ENCODE data around the gene DMD. TPM values are rescaled to one million over a fixed set of nuclear protein-coding genes. Genes with fewer than 3 reads are reported as not detected.

DMD gene
- total RNA-seq, 1 experiment from 2014 or later, result 25.3 TPM

GRCh38 chrX:31213941-31214340 is 1997.4 kb downstream of the DMD start:
- ChIA-PET CTCF (no interaction called here), POLR2A (ENCODE audit: unreplicated experiment) (no interaction called here)
- Histone ChIP-seq H3K4me3 (no peak overlapping the region), H2AFZ (no peak overlapping the region), H4K20me1 (ENCODE audit: insufficient read depth) (no peaks in the 10 kb centered on the region), H3K36me3 (ENCODE audit: low read depth) (no peaks in the 10 kb centered on the region), H3K79me2 (ENCODE audit: low read depth) (no peaks in the 10 kb centered on the region), H3K9me3 (ENCODE audit: insufficient read depth, low read depth) (no peaks in the 10 kb centered on the region), H3K4me1 (replicated peaks; ENCODE audit: insufficient read depth) (peaks cover 6% of the 10 kb centered on the region; the same call in 1 of the 2 replicates), H3K4me2 (no peak overlapping the region), H3K27me3 (ENCODE audit: insufficient read depth, low read depth) (no peaks in the 10 kb centered on the region), H3F3A (ENCODE audit: insufficient read depth, low read depth) (no peaks in the 10 kb centered on the region), H3K9me2 (ENCODE audit: insufficient read depth) (no peaks in the 10 kb centered on the region), H3K27ac (no peak overlapping the region)
- intact Hi-C loops (cut with micrococcal nuclease; ENCODE audit: unreplicated experiment), result no loop called here
- DNase-seq, result no peak
- TF ChIP-seq, protein P1, sequence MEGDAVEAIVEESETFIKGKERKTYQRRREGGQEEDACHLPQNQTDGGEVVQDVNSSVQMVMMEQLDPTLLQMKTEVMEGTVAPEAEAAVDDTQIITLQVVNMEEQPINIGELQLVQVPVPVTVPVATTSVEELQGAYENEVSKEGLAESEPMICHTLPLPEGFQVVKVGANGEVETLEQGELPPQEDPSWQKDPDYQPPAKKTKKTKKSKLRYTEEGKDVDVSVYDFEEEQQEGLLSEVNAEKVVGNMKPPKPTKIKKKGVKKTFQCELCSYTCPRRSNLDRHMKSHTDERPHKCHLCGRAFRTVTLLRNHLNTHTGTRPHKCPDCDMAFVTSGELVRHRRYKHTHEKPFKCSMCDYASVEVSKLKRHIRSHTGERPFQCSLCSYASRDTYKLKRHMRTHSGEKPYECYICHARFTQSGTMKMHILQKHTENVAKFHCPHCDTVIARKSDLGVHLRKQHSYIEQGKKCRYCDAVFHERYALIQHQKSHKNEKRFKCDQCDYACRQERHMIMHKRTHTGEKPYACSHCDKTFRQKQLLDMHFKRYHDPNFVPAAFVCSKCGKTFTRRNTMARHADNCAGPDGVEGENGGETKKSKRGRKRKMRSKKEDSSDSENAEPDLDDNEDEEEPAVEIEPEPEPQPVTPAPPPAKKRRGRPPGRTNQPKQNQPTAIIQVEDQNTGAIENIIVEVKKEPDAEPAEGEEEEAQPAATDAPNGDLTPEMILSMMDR (conservative IDR thresholded peaks at IDR 0.05), result peak; percentile 68
- TF ChIP-seq EZH2 (IDR thresholded peaks at IDR 0.05; ENCODE audit: low read depth), result no peak
- BruUV-seq (replicated peaks), result no TSS peak

GRCh38 chrX:31212856-31213748 is 1998.2 kb downstream of the DMD start:
- Histone ChIP-seq H4K20me1 (ENCODE audit: insufficient read depth) (no peaks in the 10 kb centered on the region), H3F3A (ENCODE audit: insufficient read depth, low read depth) (no peaks in the 10 kb centered on the region), H3K79me2 (ENCODE audit: low read depth) (no peaks in the 10 kb centered on the region), H3K9me3 (ENCODE audit: insufficient read depth, low read depth) (no peaks in the 10 kb centered on the region), H2AFZ (no peak overlapping the region), H3K36me3 (ENCODE audit: low read depth) (no peaks in the 10 kb centered on the region), H3K4me2 (no peak overlapping the region), H3K4me3 (no peak overlapping the region), H3K4me1 (replicated peaks; ENCODE audit: insufficient read depth) (peaks cover 6% of the 10 kb centered on the region; the same call in 1 of the 2 replicates), H3K27ac (no peak overlapping the region), H3K27me3 (ENCODE audit: insufficient read depth, low read depth) (no peaks in the 10 kb centered on the region), H3K9me2 (ENCODE audit: insufficient read depth) (no peaks in the 10 kb centered on the region)
- no TSS peak for BruUV-seq (replicated peaks)
- DNase-seq, result no peak
- ChIA-PET CTCF (no interaction called here), POLR2A (ENCODE audit: unreplicated experiment) (no interaction called here)
- TF ChIP-seq, protein P1 (conservative IDR thresholded peaks at IDR 0.05), result no peak
- TF ChIP-seq EZH2 (IDR thresholded peaks at IDR 0.05; ENCODE audit: low read depth), result no peak
- intact Hi-C loops (cut with micrococcal nuclease; ENCODE audit: unreplicated experiment), result no loop called here

- Histone ChIP-seq H3K4me2 (peak overlapping the region; percentile 37), H3K36me3 (ENCODE audit: low read depth) (peaks cover 7% of the 10 kb centered on the region; the same call in 1 of the 2 replicates), H3K9me2 (ENCODE audit: insufficient read depth) (no peaks in the 10 kb centered on the region), H2AFZ (no peak overlapping the region), H3K4me1 (replicated peaks; ENCODE audit: insufficient read depth) (peaks cover 6% of the 10 kb centered on the region; the same call in 1 of the 2 replicates), H3K27ac (peak overlapping the region; percentile 44), H3K79me2 (ENCODE audit: low read depth) (no peaks in the 10 kb centered on the region), H3K4me3 (no peak overlapping the region), H3K9me3 (ENCODE audit: insufficient read depth, low read depth) (no peaks in the 10 kb centered on the region), H3K27me3 (ENCODE audit: insufficient read depth, low read depth) (no peaks in the 10 kb centered on the region), H3F3A (ENCODE audit: insufficient read depth, low read depth) (no peaks in the 10 kb centered on the region), H4K20me1 (ENCODE audit: insufficient read depth) (no peaks in the 10 kb centered on the region)
- TF ChIP-seq, protein P1 (conservative IDR thresholded peaks at IDR 0.05), result no peak
- TF ChIP-seq EZH2 (IDR thresholded peaks at IDR 0.05; ENCODE audit: low read depth), result no peak
- DNase-seq, result peak in 1 of 2 experiments; percentile 82
- ChIA-PET CTCF (no interaction called here), POLR2A (ENCODE audit: unreplicated experiment) (no interaction called here)
- intact Hi-C loops (cut with micrococcal nuclease; ENCODE audit: unreplicated experiment), result no loop called here
- BruUV-seq (replicated peaks), result no TSS peak
These were observed 2002.2 kb downstream of the DMD start for GRCh38 chrX:31209005-31209628.
